Kasumi-1 (cell line): ENCODE results near the gene FAM117A.
A peak's percentile ranks its signal among the peaks of the same experiment; 100 is the strongest.
"Not testable (repeated sequence)": the region's sequence is repeated elsewhere in the genome, so short reads cannot be mapped to it uniquely, and the experiment has no call there.

ENCODE experiments used
- DNase-seq, 2 experiments: peaks; one replicate each; lab custom pipeline; 2025; lab: John Stamatoyannopoulos, UW

FAM117A gene

DNA sequence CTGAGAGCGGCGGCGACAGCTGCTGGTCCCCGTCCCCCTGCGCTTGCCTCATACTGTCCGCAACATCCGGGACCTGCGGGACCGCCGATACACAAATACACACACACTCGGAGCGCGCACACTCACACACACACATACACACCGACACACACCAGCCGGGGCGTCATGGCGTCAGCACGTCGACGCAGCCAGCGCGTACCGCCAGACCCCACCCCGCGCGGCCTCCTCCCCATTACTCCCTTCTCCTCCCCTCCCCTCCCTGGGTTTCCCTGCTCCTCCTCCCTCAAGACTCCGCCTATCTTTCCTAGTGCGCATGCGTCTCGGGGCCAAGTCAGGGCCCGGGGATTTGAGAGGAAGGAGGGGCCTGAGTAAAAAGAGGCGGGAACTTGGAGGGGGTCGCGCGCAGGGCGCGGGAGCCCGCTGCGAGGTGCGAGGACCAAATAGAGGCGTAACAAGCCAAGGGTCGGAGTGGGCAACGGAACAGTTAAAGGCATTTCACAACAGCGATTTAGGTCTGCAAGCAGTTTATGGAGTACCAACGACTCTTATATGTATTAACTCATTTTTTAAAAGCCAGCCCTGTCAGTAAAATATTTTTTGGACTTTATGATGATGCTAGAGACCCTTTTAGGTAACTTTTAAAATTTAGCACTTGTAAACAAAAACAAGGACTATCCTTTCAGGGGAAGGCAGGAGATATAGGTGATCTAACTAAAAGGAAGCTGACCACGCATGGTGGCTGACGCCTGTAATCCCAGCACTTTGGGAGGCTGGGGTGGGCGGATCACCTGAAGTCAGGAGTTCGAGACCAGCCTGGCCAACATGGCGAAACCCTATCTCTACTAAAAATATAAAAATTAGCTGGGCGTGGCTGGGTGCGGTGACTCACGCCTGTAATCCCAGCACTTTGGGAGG, 85.7 kb downstream of the FAM117A start, which contains the start of gene SPOP:
Gene SPOP, minus strand, starts transcription at position 165 of the 915 bp plus-strand sequence. CDS start 55,287 bp downstream, outside the sequence.
- DNase-seq, result peak; percentile 99 to 100

DNA sequence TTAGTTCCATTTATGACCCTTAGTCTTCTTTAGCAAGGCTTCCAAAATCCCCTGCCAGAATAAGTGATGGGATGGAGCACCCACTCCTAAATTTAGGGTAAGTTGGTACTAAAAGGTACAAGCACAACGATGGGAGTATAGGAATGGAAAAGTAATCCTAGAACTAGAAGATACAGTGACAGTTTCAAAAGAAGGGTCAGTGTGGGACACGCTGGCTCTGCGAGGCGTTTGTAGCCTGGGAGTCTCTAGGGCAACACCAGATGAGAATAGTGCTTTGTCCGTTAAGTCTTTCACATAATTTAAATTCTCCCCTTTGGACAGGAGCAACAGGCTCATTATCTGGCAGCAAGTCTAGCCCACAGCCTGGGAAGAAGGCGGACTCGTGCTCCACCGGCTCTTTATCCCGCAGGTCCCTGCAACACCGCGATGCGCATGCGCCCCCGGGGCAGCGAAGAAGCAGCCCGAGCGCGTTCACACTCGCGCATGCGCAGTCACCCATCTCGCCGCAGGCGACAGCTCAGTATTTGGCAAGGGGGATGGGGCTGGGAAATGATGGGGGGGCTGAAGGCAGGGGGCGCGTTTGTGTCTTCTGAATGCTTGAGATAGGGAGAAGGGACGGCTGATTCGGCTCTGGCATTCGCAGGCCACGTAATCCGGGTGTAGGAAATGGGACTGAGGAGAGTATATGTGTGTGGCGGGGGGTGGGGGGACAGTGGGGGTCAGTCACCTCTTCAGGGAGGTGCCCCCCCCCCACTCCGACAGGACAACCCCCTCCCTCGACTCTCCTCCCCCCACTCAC, 86.6 kb downstream of the FAM117A start:
- peak; percentile 89 for DNase-seq

DNA sequence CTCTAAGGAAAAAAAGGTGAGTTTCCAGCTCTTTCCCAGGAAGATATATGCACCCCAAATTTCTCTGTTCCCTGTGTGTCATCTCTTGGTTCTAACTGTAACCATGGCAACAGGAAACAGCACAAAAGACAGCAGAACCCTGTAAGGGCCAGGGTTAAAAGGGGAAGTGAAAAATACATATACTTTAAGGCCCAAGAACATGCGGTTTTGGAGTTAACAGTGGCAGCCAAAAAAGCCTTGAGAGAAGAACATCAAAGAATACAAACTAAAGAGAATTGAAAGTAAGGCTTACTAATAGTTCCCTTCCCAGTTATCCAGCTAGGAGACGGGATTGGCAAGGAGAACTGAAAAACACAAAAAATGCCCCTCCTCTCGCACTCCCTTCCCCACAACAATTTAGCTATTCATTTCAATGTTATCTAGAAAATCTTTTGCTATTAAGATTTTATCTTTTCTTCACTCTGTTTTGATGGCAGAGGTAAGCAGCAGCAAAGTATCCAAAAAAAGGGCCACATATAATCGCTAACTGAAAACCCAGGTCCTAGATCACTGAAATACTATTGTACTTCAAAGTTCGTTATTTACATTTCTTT, 87.6 kb downstream of the FAM117A start:
- DNase-seq, result peak; percentile 98 to 99

DNA sequence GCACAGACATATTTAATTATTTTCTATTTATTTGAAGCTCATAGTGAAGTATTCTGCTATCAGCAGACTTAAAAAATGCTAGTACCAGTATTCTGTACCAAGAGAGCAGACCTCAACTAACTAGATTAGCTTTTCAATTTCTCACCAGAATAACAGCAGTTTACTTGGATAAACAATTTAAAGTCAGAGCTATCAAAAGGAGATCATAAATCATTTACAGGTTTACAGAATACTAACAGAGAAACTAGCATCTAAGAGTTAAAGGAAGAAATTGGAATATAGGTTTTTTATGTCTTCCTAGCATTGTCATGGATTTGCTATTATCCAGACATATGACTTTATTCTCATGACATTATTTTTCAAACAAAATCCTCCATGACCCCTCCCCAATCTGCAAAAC, 89.4 kb downstream of the FAM117A start:
- DNase-seq, result no peak

DNA sequence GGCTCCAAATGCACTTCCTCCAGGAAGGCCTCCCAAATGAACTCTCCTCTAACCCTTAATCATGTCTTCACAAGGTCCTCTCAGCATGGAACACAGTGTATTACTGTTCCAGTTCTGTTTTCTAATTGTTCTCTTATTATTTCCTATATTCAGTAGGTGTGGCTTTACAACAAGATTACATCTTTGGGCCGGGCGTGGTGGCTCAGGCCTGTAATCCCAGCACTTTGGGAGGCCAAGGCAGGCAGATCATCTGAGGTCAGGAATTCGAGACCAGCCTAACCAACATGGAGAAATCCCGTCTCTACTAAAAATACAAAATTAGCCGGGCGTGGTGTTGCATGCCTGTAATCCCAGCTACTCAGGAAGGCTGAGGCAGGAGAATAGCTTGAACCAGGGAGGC, 90.3 kb downstream of the FAM117A start:
- DNase-seq, result not testable (repeated sequence)

DNA sequence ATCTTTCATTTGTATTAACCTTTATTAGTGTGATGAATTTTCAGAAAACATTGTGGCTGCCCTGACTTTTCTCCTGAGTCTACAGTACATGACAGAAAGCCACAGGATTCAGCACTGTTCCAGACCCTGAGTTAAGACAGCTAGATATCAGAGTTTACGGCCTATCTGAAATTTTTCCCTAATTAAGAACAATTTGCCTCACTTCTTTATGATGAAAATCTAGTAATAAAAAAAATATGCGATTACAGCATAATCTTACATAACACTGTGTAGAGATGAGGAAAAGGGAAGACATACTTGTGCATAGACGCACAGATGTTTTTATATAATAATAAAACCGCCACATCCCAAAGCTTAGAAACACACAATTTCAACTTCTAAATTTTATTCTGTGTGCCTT, 93.3 kb downstream of the FAM117A start:
- DNase-seq, result no peak

DNA sequence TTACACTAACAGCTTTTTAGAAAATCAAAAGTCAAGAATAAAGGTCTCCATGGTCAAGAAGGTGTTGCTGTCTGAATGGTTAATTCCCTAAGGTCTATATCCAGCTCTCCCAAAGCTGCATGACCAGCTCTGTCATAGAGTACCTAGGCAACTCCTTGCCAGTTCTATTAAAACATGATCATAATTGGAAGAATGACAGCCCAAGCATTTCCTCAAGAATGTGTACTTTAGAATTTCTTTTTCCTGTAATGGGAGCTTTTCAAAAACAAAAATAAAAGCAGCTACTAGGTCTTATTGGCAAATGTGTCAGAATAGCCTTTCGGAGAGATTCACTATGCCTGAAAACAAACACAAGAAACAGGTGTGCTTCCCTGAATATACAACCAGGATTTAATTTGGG, 93.9 kb downstream of the FAM117A start:
- no peak for DNase-seq

DNA sequence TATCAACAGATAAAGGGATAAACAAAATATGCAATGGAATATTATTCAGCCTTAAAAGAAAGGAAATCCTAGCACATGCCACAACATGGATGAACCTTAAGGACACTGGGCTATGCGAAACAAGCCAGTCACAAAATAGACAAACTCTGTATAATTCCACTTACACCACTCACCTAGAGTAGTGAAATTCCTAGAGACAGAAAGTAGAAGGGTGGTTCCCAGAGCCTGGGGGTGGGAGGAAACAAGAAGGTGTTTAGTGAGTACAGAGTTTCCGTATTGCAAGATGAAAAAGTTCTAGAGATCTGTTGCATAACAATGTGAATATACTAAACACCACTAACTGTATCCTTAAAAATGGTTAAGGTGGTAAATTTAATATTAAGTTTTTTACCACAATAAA, 96.1 kb downstream of the FAM117A start:
- DNase-seq, result no peak

DNA sequence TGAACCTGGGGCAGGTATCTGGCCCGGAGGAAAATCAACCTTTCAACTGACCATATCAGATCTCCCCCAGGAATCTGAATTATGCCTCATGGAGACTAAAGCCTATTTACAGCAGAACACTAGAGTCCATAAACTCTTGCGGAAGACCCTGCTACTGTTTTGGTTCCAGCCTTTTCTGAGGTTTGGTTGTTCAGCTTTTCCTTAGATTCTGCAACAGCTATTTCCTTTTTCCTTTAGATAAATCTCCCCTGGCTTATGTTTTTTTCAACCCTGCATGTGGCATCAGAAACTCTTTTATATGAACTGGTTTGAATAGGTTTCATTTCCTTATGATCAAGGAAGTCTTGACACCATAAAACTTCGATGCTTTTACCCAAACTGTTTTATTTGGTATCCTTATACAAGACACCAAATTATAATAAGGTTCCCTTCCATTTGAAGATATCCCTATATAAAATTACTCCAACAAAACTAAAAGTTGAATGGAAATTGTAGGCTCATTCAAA, 99.2 kb downstream of the FAM117A start:
- DNase-seq, result no peak
